HG03039 (cell line): ENCODE measurements around the gene FSTL3.
"Not testable (repeated sequence)": the region's sequence is repeated elsewhere in the genome, so short reads cannot be mapped to it uniquely, and the experiment has no call there.

Source experiments
- ATAC-seq: cut with Tn5 transposase; IDR thresholded peaks from one replicate; pipeline ENCODE4 v1.9.1; 2021; ENCODE audit warnings: mild to moderate bottlenecking, moderate library complexity; ENCODE audit not compliant: unreplicated experiment

FSTL3 gene

GRCh38 chr19:709196-709964, 33.2 kb downstream of the FSTL3 start:
- no peak for ATAC-seq

GRCh38 chr19:709965-710571, 33.9 kb downstream of the FSTL3 start:
- ATAC-seq = no peak

GRCh38 chr19:710767-711166, 34.6 kb downstream of the FSTL3 start:
- ATAC-seq = no peak

- no peak for ATAC-seq
Observed at GRCh38 chr19:711254-711653, 35.1 kb downstream of the FSTL3 start.

- no peak for ATAC-seq
Observed at GRCh38 chr19:715347-715746, 39.2 kb downstream of the FSTL3 start.

- ATAC-seq = no peak
Observed at GRCh38 chr19:718251-718951, 42.2 kb downstream of the FSTL3 start.

- no peak for ATAC-seq
Observed at GRCh38 chr19:718991-719512, 42.9 kb downstream of the FSTL3 start.

- no peak for ATAC-seq
Observed at GRCh38 chr19:719636-720344, 43.6 kb downstream of the FSTL3 start.

- no peak for ATAC-seq
Observed at GRCh38 chr19:720345-721160, 44.4 kb downstream of the FSTL3 start.

GRCh38 chr19:722553-723101, 46.4 kb downstream of the FSTL3 start:
- no peak for ATAC-seq

- no peak for ATAC-seq
Observed at GRCh38 chr19:723247-723646, 47.1 kb downstream of the FSTL3 start.

- ATAC-seq = no peak
Observed at GRCh38 chr19:723714-724113, 47.5 kb downstream of the FSTL3 start.

- ATAC-seq = no peak
Observed at GRCh38 chr19:725461-726089, 49.4 kb downstream of the FSTL3 start.

- no peak for ATAC-seq
Observed at GRCh38 chr19:726993-727956, 51.1 kb downstream of the FSTL3 start.

- ATAC-seq = no peak
Observed at GRCh38 chr19:728011-728410, 51.8 kb downstream of the FSTL3 start.

- not testable (repeated sequence) for ATAC-seq
Observed at GRCh38 chr19:729564-729963, 53.4 kb downstream of the FSTL3 start.

- ATAC-seq = no peak
Observed at GRCh38 chr19:729965-730668, 53.9 kb downstream of the FSTL3 start.

- no peak for ATAC-seq
Observed at GRCh38 chr19:731000-731399, 54.8 kb downstream of the FSTL3 start.
